ENCODE measurements around the gene GORASP2.

DNA sequence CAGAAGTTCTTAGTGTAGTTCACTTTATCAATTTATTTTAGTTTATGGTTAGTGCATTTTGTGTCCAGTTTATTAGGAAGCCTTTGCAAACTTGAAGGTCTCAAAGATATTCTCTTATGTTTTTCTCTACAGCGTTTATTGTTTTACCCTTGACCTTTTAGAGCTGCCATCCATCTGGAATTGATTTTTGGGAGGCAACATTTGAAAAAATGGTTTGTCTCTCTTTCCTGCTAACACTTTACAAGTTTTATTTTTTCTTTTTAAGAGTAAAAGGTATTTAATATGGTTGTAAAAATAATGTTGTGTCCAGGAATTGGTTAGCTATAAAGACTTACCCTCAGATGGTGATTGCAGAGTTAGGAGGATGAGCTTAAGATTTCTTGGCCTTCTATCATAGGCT is 14.0 kb downstream of the GORASP2 start:
- TF ChIP-seq EZH2 (IDR thresholded peaks at IDR 0.05; ENCODE audit: low read length), result no peak
- TF ChIP-seq, protein P1, sequence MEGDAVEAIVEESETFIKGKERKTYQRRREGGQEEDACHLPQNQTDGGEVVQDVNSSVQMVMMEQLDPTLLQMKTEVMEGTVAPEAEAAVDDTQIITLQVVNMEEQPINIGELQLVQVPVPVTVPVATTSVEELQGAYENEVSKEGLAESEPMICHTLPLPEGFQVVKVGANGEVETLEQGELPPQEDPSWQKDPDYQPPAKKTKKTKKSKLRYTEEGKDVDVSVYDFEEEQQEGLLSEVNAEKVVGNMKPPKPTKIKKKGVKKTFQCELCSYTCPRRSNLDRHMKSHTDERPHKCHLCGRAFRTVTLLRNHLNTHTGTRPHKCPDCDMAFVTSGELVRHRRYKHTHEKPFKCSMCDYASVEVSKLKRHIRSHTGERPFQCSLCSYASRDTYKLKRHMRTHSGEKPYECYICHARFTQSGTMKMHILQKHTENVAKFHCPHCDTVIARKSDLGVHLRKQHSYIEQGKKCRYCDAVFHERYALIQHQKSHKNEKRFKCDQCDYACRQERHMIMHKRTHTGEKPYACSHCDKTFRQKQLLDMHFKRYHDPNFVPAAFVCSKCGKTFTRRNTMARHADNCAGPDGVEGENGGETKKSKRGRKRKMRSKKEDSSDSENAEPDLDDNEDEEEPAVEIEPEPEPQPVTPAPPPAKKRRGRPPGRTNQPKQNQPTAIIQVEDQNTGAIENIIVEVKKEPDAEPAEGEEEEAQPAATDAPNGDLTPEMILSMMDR (optimal IDR thresholded peaks at IDR 0.05 in 1 of 3, IDR thresholded peaks at IDR 0.05 in 1 of 3, conservative IDR thresholded peaks at IDR 0.05 in 1 of 3; ENCODE audit: extremely low read depth in 1 of 3, insufficient read depth in 2 of 3, low read length in 3 of 3), result no peak
